Measurements from ENCODE around the gene TRIM62.

DNA sequence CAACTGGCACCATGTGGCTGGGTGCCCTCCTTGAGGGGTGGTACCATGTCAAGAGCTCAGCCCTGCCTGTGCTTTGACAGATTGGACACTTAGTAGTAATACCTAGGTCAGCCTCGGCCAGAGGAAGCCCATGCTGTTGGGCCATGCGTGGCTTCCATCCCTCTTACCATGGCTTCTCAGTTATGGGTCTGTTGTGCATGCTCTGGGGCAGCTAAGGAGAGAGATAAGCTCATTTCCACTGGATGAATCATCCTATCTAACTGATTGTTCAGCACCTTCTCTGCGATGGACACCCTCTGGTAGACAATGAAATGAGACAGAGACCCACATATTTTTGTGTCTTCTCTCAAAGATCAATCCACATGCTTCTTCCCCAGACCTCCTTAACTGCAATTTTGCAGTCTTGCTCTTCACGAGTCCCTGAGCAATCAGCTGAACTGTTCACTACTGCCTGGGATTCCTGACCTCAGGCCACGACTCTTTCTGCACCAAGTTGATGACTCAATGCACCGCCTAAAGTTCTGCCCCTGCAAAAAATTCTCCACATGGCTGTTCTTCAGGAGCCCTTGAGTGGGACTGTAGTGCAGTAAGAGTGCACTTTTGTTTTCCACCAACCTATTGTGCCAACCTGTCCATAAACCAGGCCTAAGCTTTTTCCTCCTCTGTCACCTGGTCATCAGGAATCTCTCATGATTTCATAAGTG lies 6.9 kb upstream of the TRIM62 start:
- TF ChIP-seq, protein P1, sequence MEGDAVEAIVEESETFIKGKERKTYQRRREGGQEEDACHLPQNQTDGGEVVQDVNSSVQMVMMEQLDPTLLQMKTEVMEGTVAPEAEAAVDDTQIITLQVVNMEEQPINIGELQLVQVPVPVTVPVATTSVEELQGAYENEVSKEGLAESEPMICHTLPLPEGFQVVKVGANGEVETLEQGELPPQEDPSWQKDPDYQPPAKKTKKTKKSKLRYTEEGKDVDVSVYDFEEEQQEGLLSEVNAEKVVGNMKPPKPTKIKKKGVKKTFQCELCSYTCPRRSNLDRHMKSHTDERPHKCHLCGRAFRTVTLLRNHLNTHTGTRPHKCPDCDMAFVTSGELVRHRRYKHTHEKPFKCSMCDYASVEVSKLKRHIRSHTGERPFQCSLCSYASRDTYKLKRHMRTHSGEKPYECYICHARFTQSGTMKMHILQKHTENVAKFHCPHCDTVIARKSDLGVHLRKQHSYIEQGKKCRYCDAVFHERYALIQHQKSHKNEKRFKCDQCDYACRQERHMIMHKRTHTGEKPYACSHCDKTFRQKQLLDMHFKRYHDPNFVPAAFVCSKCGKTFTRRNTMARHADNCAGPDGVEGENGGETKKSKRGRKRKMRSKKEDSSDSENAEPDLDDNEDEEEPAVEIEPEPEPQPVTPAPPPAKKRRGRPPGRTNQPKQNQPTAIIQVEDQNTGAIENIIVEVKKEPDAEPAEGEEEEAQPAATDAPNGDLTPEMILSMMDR (optimal IDR thresholded peaks at IDR 0.05 in 1 of 3, IDR thresholded peaks at IDR 0.05 in 1 of 3, conservative IDR thresholded peaks at IDR 0.05 in 1 of 3; ENCODE audit: extremely low read depth in 1 of 3, insufficient read depth in 2 of 3, low read length in 3 of 3), result no peak
- no peak for TF ChIP-seq EZH2 (IDR thresholded peaks at IDR 0.05; ENCODE audit: low read length)
